H9 (cell line): ENCODE data around the gene ARMC2. TPM values are rescaled to one million over a fixed set of nuclear protein-coding genes. Genes with fewer than 3 reads are reported as not detected.

Experiments used
- DNase-seq: peaks from one replicate; pipeline ENCODE4 v3.0.0-alpha.2; 2017
- H2AFZ ChIP-seq: one replicate; pipeline ENCODE4 v1.6.1; 2013; ENCODE audit warnings: mild to moderate bottlenecking, low read length, control low read depth, moderate library complexity
- H2AK5ac ChIP-seq: 2 replicates; pipeline ENCODE4 v1.6.1; 2013; ENCODE audit warnings: low read length, control low read depth, mixed read lengths; ENCODE audit not compliant: insufficient read length
- H2BK120ac ChIP-seq: one replicate; pipeline ENCODE4 v1.6.1; 2013; ENCODE audit warnings: low read depth, mild to moderate bottlenecking, low read length, control low read depth, inconsistent platforms; ENCODE audit not compliant: poor library complexity, severe bottlenecking
- H2BK12ac ChIP-seq: 2 replicates; pipeline ENCODE4 v1.6.1; 2013; ENCODE audit warnings: low read length, control low read depth, mixed read lengths, low read depth; ENCODE audit not compliant: insufficient read length
- H2BK15ac ChIP-seq: 2 replicates; pipeline ENCODE4 v1.6.1; 2013; ENCODE audit warnings: low read depth, low read length, control low read depth
- H2BK20ac ChIP-seq: one replicate; pipeline ENCODE4 v1.6.1; 2013; ENCODE audit warnings: low read depth, mild to moderate bottlenecking, low read length, control low read depth, inconsistent platforms; ENCODE audit not compliant: poor library complexity, severe bottlenecking
- H2BK5ac ChIP-seq: 2 replicates; pipeline ENCODE4 v1.6.1; 2013; ENCODE audit warnings: low read length, control low read depth, mixed read lengths; ENCODE audit not compliant: insufficient read length
- H3K14ac ChIP-seq: 2 replicates; pipeline ENCODE4 v1.6.1; 2013; ENCODE audit warnings: low read length, control low read depth; ENCODE audit not compliant: insufficient read depth
- H3K18ac ChIP-seq: 2 replicates; pipeline ENCODE4 v1.6.1; 2013; ENCODE audit warnings: low read depth, mild to moderate bottlenecking, mixed read lengths, low read length, control low read depth; ENCODE audit not compliant: insufficient read length
- H3K23ac ChIP-seq: 2 replicates; pipeline ENCODE4 v1.6.1; 2013; ENCODE audit warnings: low read length, control low read depth, mixed read lengths, low read depth; ENCODE audit not compliant: insufficient read length
- H3K23me2 ChIP-seq: 2 replicates; pipeline ENCODE4 v1.6.1; 2013; ENCODE audit warnings: low read depth, mild to moderate bottlenecking, mixed read lengths, low read length, control low read depth; ENCODE audit not compliant: insufficient read length, poor library complexity, severe bottlenecking
- H3K27ac ChIP-seq: 2 replicates; pipeline ENCODE4 v1.5.1; 2013; ENCODE audit warnings: low read length, control low read depth, mixed read lengths, low read depth; ENCODE audit not compliant: insufficient read length
- H3K27me3 ChIP-seq: 2 replicates; pipeline ENCODE4 v1.6.1; 2013; ENCODE audit warnings: low read length, control low read depth, inconsistent platforms; ENCODE audit not compliant: insufficient read depth
- H3K4ac ChIP-seq: 2 replicates; pipeline ENCODE4 v1.6.1; 2013; ENCODE audit warnings: low read depth, mild to moderate bottlenecking, control low read depth, inconsistent platforms, low read length, moderate library complexity
- H3K4me1 ChIP-seq: 2 replicates; pipeline ENCODE4 v1.6.1; 2013; ENCODE audit warnings: low read length, control low read depth, inconsistent platforms; ENCODE audit not compliant: insufficient read depth
- H3K4me2 ChIP-seq: 2 replicates; pipeline ENCODE4 v1.6.1; 2013; ENCODE audit warnings: low read length, control low read depth, mixed read lengths; ENCODE audit not compliant: insufficient read length, insufficient read depth
- H3K56ac ChIP-seq: 2 replicates; pipeline ENCODE4 v1.6.1; 2013; ENCODE audit warnings: low read depth, mild to moderate bottlenecking, mixed read lengths, low read length, control low read depth; ENCODE audit not compliant: insufficient read length
- H3K79me1 ChIP-seq: 2 replicates; pipeline ENCODE4 v1.6.1; 2013; ENCODE audit warnings: low read depth, mild to moderate bottlenecking, moderate library complexity, low read length, control low read depth, inconsistent platforms; ENCODE audit not compliant: insufficient read depth, poor library complexity, severe bottlenecking
- H3K79me2 ChIP-seq: 2 replicates; pipeline ENCODE4 v1.6.1; 2013; ENCODE audit warnings: low read length, control low read depth, inconsistent platforms; ENCODE audit not compliant: insufficient read depth
- H3K9ac ChIP-seq: 2 replicates; pipeline ENCODE4 v1.6.1; 2013; ENCODE audit warnings: low read length, control low read depth, mixed read lengths; ENCODE audit not compliant: insufficient read length; ENCODE audit errors: extremely low read depth
- H3K9me3 ChIP-seq: one replicate; pipeline ENCODE4 v1.6.1; 2013; ENCODE audit warnings: low read depth, low read length, inconsistent platforms; ENCODE audit not compliant: control insufficient read depth
- H3T11ph ChIP-seq: one replicate; pipeline ENCODE4 v1.6.1; 2013; ENCODE audit warnings: mild to moderate bottlenecking, low read length, control low read depth, inconsistent platforms
- H4K20me1 ChIP-seq: one replicate; pipeline ENCODE4 v1.6.1; 2013; ENCODE audit not compliant: control insufficient read depth, insufficient read length, insufficient read depth
- H4K5ac ChIP-seq: 2 replicates; pipeline ENCODE4 v1.6.1; 2013; ENCODE audit warnings: low read depth, mild to moderate bottlenecking, mixed read lengths, low read length, control low read depth; ENCODE audit not compliant: insufficient read length
- H4K8ac ChIP-seq: replicated peaks from 2 replicates; pipeline ENCODE4 v1.6.1; 2013; ENCODE audit warnings: low read length, control low read depth, mixed read lengths, low read depth; ENCODE audit not compliant: insufficient read length
- H4K91ac ChIP-seq: 2 replicates; pipeline ENCODE4 v1.6.1; 2013; ENCODE audit warnings: low read depth, mild to moderate bottlenecking, moderate library complexity, mixed read lengths, low read length, control low read depth; ENCODE audit not compliant: insufficient read length
- H3K27ac Mint-ChIP-seq, 3 experiments: 2 replicates in 2 of 3; 3 replicates in 1 of 3; pipeline ENCODE4 v1.8.0; 2020 to 2021; ENCODE audit warnings: mixed read lengths in 3 of 3, mild to moderate bottlenecking in 1 of 3, moderate library complexity in 1 of 3
- H3K27me3 Mint-ChIP-seq: 2 replicates; pipeline ENCODE4 v1.8.0; 2021; ENCODE audit warnings: low read depth, mild to moderate bottlenecking, moderate library complexity, mixed read lengths
- H3K36me3 Mint-ChIP-seq, 3 experiments: 2 replicates in 2 of 3; 3 replicates in 1 of 3; pipeline ENCODE4 v1.8.0; 2020 to 2021; ENCODE audit warnings: low read depth in 3 of 3, mixed read lengths in 3 of 3; ENCODE audit not compliant: insufficient read depth in 1 of 3
- H3K4me1 Mint-ChIP-seq, 2 experiments: 2 replicates each; pipeline ENCODE4 v1.8.0; 2020; ENCODE audit warnings: mixed read lengths in 2 of 2
- H3K4me3 Mint-ChIP-seq, 2 experiments: 2 replicates in 1 of 2; 3 replicates in 1 of 2; pipeline ENCODE4 v1.8.0; 2020 to 2021; ENCODE audit warnings: mild to moderate bottlenecking in 2 of 2, mixed read lengths in 2 of 2, moderate library complexity in 1 of 2
- H3K9me3 Mint-ChIP-seq, 2 experiments: 2 replicates in 1 of 2; 3 replicates in 1 of 2; pipeline ENCODE4 v1.8.0; 2020; ENCODE audit warnings: mild to moderate bottlenecking in 2 of 2, mixed read lengths in 2 of 2, moderate library complexity in 1 of 2
- CTCF ChIP-seq: fragments of 200-600 bp; sonication (generic); conservative IDR thresholded peaks from 3 replicates; pipeline ENCODE4 v1.8.0; 2021; ENCODE audit warnings: antibody characterized with exemption, mild to moderate bottlenecking
- WGBS: extraction: QIAGEN DNeasy Blood & Tissue Kit; methylation state at CpG from one replicate; pipeline ENCODE4 v1.1.7; 2013; ENCODE audit warnings: missing lambda C conversion rate, low lambda C conversion rate, mixed read lengths; ENCODE audit not compliant: insufficient read length; ENCODE audit errors: extremely low coverage; 5-methylcytosine and 5-hydroxymethylcytosine counted together
- total RNA-seq: library from RNA; stranded (reverse); gene quantifications from 2 replicates; pipeline ENCODE4 v1.2.1, GENCODE V29; 2021

ARMC2 gene
- total RNA-seq, 1 experiment from 2014 or later: 2.8 TPM

- no peak overlapping the region for H3K23ac ChIP-seq
- no peak overlapping the region for H3T11ph ChIP-seq
- Mint-ChIP-seq H3K9me3 (no peaks in the 10 kb centered on the region), H3K36me3 (no peaks in the 10 kb centered on the region), H3K27ac (no peak overlapping the region; a peak in 1 of 7 replicates), H3K4me1 (0 out of 4 replicates have a peak, but pooled peaks cover 0 to 2% of the 10 kb centered on the region in 2 experiments), H3K27me3 (no peaks in the 10 kb centered on the region), H3K4me3 (no peak overlapping the region)
- no peak for TF ChIP-seq CTCF
- H3K79me1 ChIP-seq: no peaks in the 10 kb centered on the region
- H2BK120ac ChIP-seq: no peak overlapping the region
- no peak overlapping the region for H3K56ac ChIP-seq
- no peak overlapping the region for H3K14ac ChIP-seq
- no peak overlapping the region for H4K5ac ChIP-seq
- H3K27me3 ChIP-seq: no peaks in the 10 kb centered on the region
- no peak overlapping the region for H2BK15ac ChIP-seq
- no peaks in the 10 kb centered on the region for H3K4me1 ChIP-seq
- H4K91ac ChIP-seq: no peak overlapping the region
- no peak overlapping the region for H3K4me2 ChIP-seq
- H4K20me1 ChIP-seq: no peaks in the 10 kb centered on the region
- no peak overlapping the region for H3K18ac ChIP-seq
- H2AFZ ChIP-seq: no peak overlapping the region
- H2BK20ac ChIP-seq: no peak overlapping the region
- H4K8ac ChIP-seq: no peak overlapping the region
- no peak overlapping the region for H2BK12ac ChIP-seq
- H3K27ac ChIP-seq: no peak overlapping the region
- no peaks in the 10 kb centered on the region for H3K23me2 ChIP-seq
- no peaks in the 10 kb centered on the region for H3K9me3 ChIP-seq
- no peaks in the 10 kb centered on the region for H3K79me2 ChIP-seq
- WGBS: no CpG with 5 or more reads among the region's 6 CpGs
- no peak for DNase-seq
- H3K4ac ChIP-seq: no peak overlapping the region
- H3K9ac ChIP-seq: no peak overlapping the region
- H2BK5ac ChIP-seq: no peak overlapping the region
- H2AK5ac ChIP-seq: no peak overlapping the region
Measured at GRCh38 chr6:108804956-108805355, 43.3 kb upstream of the ARMC2 start.
